GM23338 (cell line): Measurements from ENCODE around the gene STRA8. TPM values are rescaled to one million over a fixed set of nuclear protein-coding genes. Genes with fewer than 3 reads are reported as not detected.

Source experiments
- ATAC-seq: fragments of 200-7000 bp; cut with Tn5 transposase; 3 replicates; pipeline ENCODE4 v1.9.1; 2020
- DNase-seq: peaks from one replicate; pipeline ENCODE4 v3.0.0-alpha.2; 2015; ENCODE audit warnings: low spot score
- H2AFZ ChIP-seq: fragments of 200-600 bp; sonication (generic); 2 replicates; pipeline ENCODE4 v1.8.0; 2016; ENCODE audit warnings: antibody characterized with exemption, mild to moderate bottlenecking, moderate library complexity
- H3F3A ChIP-seq: fragments of 200-600 bp; sonication (generic); replicated peaks from 2 replicates; pipeline ENCODE4 v1.8.0; 2017; ENCODE audit warnings: antibody characterized with exemption, mixed run types, low read depth
- H3K27ac ChIP-seq: fragments of 200-600 bp; sonication (generic); 2 replicates; pipeline ENCODE4 v1.6.1; 2016; ENCODE audit warnings: low read depth
- H3K27me3 ChIP-seq: fragments of 200-600 bp; sonication (generic); 2 replicates; pipeline ENCODE4 v1.8.0; 2016; ENCODE audit warnings: mild to moderate bottlenecking, mixed run types, moderate library complexity; ENCODE audit not compliant: insufficient read depth
- H3K36me3 ChIP-seq: fragments of 200-600 bp; sonication (generic); 2 replicates; pipeline ENCODE4 v1.8.0; 2016; ENCODE audit warnings: mild to moderate bottlenecking; ENCODE audit not compliant: insufficient read depth
- H3K4me1 ChIP-seq: fragments of 200-600 bp; sonication (generic); 2 replicates; pipeline ENCODE4 v1.8.0; 2016; ENCODE audit warnings: mild to moderate bottlenecking, moderate library complexity; ENCODE audit not compliant: insufficient read depth
- H3K4me2 ChIP-seq: fragments of 200-600 bp; sonication (generic); 2 replicates; pipeline ENCODE4 v1.7.1; 2017; ENCODE audit warnings: mixed run types
- H3K4me3 ChIP-seq: fragments of 200-600 bp; sonication (generic); 2 replicates; pipeline ENCODE4 v1.6.1; 2016; ENCODE audit warnings: mixed run types
- H3K79me2 ChIP-seq: fragments of 200-600 bp; sonication (generic); replicated peaks from 2 replicates; pipeline ENCODE4 v1.8.0; 2017; ENCODE audit warnings: mild to moderate bottlenecking; ENCODE audit not compliant: insufficient read depth
- H3K9me2 ChIP-seq: fragments of 200-600 bp; sonication (generic); 2 replicates; pipeline ENCODE4 v1.8.0; 2017; ENCODE audit not compliant: insufficient read depth
- H4K20me1 ChIP-seq: fragments of 200-600 bp; sonication (generic); replicated peaks from 2 replicates; pipeline ENCODE4 v1.8.0; 2017; ENCODE audit warnings: mild to moderate bottlenecking; ENCODE audit not compliant: insufficient read depth
- H3K27ac Mint-ChIP-seq: 2 replicates; pipeline ENCODE4 v1.8.0; 2020; ENCODE audit warnings: inconsistent platforms, mild to moderate bottlenecking, moderate library complexity, mixed read lengths
- H3K27me3 Mint-ChIP-seq: 3 replicates; pipeline ENCODE4 v1.8.0; 2022; ENCODE audit warnings: low read depth, mild to moderate bottlenecking, moderate library complexity, mixed read lengths, inconsistent platforms; ENCODE audit not compliant: insufficient read depth, poor library complexity
- H3K36me3 Mint-ChIP-seq: 3 replicates; pipeline ENCODE4 v1.8.0; 2021; ENCODE audit warnings: low read depth, mild to moderate bottlenecking, inconsistent platforms, moderate library complexity, mixed read lengths
- H3K4me1 Mint-ChIP-seq: 3 replicates; pipeline ENCODE4 v1.8.0; 2020; ENCODE audit warnings: mild to moderate bottlenecking, inconsistent platforms, mixed read lengths
- H3K4me3 Mint-ChIP-seq: 3 replicates; pipeline ENCODE4 v1.8.0; 2021; ENCODE audit warnings: moderate library complexity, mild to moderate bottlenecking, inconsistent platforms, mixed read lengths
- H3K9me3 Mint-ChIP-seq: 3 replicates; pipeline ENCODE4 v1.8.0; 2020; ENCODE audit warnings: moderate library complexity, mild to moderate bottlenecking, inconsistent platforms, mixed read lengths
- CREB1 ChIP-seq: fragments of 250-450 bp; sonication (Bioruptor Pico); IDR thresholded peaks from 2 replicates; pipeline ENCODE4 v1.5.0; 2020; ENCODE audit warnings: low read depth, mild to moderate bottlenecking, moderate library complexity
- EZH2 ChIP-seq: fragments of 200-600 bp; sonication (generic); IDR thresholded peaks from one replicate; pipeline ENCODE4 v1.8.0; 2017; ENCODE audit warnings: antibody characterized with exemption, mild to moderate bottlenecking, low read depth; ENCODE audit not compliant: unreplicated experiment
- EZH2phosphoT487 ChIP-seq: fragments of 200-600 bp; sonication (generic); IDR thresholded peaks from one replicate; pipeline ENCODE4 v1.8.1; 2018; ENCODE audit warnings: antibody characterized with exemption; ENCODE audit not compliant: unreplicated experiment
- JUNB ChIP-seq: IDR thresholded peaks from one replicate; pipeline ENCODE4 v1.6.1; 2016; ENCODE audit warnings: antibody characterized with exemption; ENCODE audit not compliant: unreplicated experiment
- NANOG ChIP-seq: IDR thresholded peaks from 2 replicates; pipeline ENCODE4 v1.6.1; 2016; ENCODE audit warnings: antibody characterized with exemption, borderline replicate concordance
- POLR2AphosphoS5 ChIP-seq: IDR thresholded peaks from 2 replicates; pipeline ENCODE4 v1.6.1; 2016; ENCODE audit warnings: antibody characterized with exemption, low read depth
- STAT1 ChIP-seq: IDR thresholded peaks from one replicate; pipeline ENCODE4 v1.6.1; 2016; ENCODE audit warnings: antibody characterized with exemption; ENCODE audit not compliant: unreplicated experiment
- ZNF114 ChIP-seq: fragments of 250-450 bp; sonication (Bioruptor Pico); IDR thresholded peaks from 2 replicates; pipeline ENCODE4 v1.5.0; 2020; ENCODE audit warnings: mild to moderate bottlenecking, moderate library complexity
- ZNF331 ChIP-seq: fragments of 250-450 bp; sonication (Bioruptor Pico); IDR thresholded peaks from 2 replicates; pipeline ENCODE4 v1.5.0; 2020; ENCODE audit warnings: low read depth, mild to moderate bottlenecking, moderate library complexity
- polyA plus RNA-seq: library from polyadenylated mRNA; unstranded; fragments of >200 nt; fragmentation: Nextera tagmentation; extraction: Ambion mirVana; gene quantifications from 2 replicates; pipeline ENCODE4 v1.2.1, GENCODE V29; 2016
- total RNA-seq: library from RNA; depleted of rRNA; stranded (reverse); fragments of >200 nt; shearing (Covaris generic); gene quantifications from 2 replicates; pipeline ENCODE4 v1.2.3, GENCODE V29; 2014
- TF ChIP-seq, protein P1 (sequence below): fragments of 250-450 bp; sonication (Bioruptor Pico); IDR thresholded peaks from 2 replicates; pipeline ENCODE4 v1.5.0; 2020; ENCODE audit warnings: mild to moderate bottlenecking, moderate library complexity
- TF ChIP-seq, protein P2 (sequence below): IDR thresholded peaks from one replicate; pipeline ENCODE4 v1.6.1; 2018; ENCODE audit warnings: antibody characterized with exemption; ENCODE audit not compliant: unreplicated experiment
- TF ChIP-seq, protein P3 (sequence below), 2 experiments: fragments of 200-600 bp in 1 of 2; sonication (generic) in 1 of 2; conservative IDR thresholded peaks; 2 replicates each; pipeline versions ENCODE4 v1.5.1 to v1.6.1; 2016 to 2017; ENCODE audit warnings: antibody characterized with exemption in 2 of 2, low read depth in 2 of 2, mild to moderate bottlenecking in 2 of 2, moderate library complexity in 1 of 2
- TF ChIP-seq, protein P4 (sequence below): IDR thresholded peaks from 2 replicates; pipeline ENCODE4 v1.6.1; 2016; ENCODE audit warnings: antibody characterized with exemption

Gene STRA8
- total and polyA plus RNA-seq, 2 experiments from 2014 or later: not detected

DNA sequence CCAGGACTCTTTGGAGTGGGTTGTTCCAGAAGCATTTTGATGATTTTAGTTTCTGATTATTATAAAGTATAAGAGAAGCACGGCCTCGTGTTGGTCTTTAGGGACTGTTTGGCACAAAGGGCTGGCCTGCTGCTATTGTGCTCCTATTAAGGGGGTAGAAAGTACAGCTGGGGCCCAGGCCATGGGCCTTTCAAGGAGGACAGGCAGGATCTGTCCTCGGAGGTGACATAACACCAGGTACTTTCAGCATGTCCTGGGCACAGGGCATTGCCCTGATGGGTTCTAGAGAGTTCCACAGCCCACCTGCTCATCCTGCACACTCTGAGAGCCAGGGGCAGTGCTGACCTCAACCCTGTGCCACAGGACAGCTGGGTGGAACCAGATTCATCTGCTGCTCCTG is 24.9 kb downstream of the STRA8 start:
- no peak overlapping the region for H3K4me3 Mint-ChIP-seq
- Histone ChIP-seq H3K27me3 (no peaks in the 10 kb centered on the region), H3F3A (no peaks in the 10 kb centered on the region), H3K4me1 (no peaks in the 10 kb centered on the region), H3K27ac (no peak overlapping the region), H3K4me2 (no peak overlapping the region), H2AFZ (no peak overlapping the region), H3K36me3 (no peaks in the 10 kb centered on the region), H3K4me3 (no peak overlapping the region), H4K20me1 (no peaks in the 10 kb centered on the region), H3K9me2 (no peaks in the 10 kb centered on the region), H3K79me2 (no peaks in the 10 kb centered on the region)
- H3K9me3 Mint-ChIP-seq: peaks cover 18% of the 10 kb centered on the region
- no peak overlapping the region for H3K27ac Mint-ChIP-seq
- H3K4me1 Mint-ChIP-seq: peaks cover 2% of the 10 kb centered on the region; the same call in 2 of the 3 replicates
- TF ChIP-seq STAT1: no peak
- no peak for TF ChIP-seq ZNF331 (CRISPR knock-in tag)
- no peak for TF ChIP-seq POLR2AphosphoS5
- TF ChIP-seq NANOG: no peak
- TF ChIP-seq ZNF114 (CRISPR knock-in tag): no peak
- TF ChIP-seq CREB1 (CRISPR knock-in tag): no peak
- TF ChIP-seq, protein P1, sequence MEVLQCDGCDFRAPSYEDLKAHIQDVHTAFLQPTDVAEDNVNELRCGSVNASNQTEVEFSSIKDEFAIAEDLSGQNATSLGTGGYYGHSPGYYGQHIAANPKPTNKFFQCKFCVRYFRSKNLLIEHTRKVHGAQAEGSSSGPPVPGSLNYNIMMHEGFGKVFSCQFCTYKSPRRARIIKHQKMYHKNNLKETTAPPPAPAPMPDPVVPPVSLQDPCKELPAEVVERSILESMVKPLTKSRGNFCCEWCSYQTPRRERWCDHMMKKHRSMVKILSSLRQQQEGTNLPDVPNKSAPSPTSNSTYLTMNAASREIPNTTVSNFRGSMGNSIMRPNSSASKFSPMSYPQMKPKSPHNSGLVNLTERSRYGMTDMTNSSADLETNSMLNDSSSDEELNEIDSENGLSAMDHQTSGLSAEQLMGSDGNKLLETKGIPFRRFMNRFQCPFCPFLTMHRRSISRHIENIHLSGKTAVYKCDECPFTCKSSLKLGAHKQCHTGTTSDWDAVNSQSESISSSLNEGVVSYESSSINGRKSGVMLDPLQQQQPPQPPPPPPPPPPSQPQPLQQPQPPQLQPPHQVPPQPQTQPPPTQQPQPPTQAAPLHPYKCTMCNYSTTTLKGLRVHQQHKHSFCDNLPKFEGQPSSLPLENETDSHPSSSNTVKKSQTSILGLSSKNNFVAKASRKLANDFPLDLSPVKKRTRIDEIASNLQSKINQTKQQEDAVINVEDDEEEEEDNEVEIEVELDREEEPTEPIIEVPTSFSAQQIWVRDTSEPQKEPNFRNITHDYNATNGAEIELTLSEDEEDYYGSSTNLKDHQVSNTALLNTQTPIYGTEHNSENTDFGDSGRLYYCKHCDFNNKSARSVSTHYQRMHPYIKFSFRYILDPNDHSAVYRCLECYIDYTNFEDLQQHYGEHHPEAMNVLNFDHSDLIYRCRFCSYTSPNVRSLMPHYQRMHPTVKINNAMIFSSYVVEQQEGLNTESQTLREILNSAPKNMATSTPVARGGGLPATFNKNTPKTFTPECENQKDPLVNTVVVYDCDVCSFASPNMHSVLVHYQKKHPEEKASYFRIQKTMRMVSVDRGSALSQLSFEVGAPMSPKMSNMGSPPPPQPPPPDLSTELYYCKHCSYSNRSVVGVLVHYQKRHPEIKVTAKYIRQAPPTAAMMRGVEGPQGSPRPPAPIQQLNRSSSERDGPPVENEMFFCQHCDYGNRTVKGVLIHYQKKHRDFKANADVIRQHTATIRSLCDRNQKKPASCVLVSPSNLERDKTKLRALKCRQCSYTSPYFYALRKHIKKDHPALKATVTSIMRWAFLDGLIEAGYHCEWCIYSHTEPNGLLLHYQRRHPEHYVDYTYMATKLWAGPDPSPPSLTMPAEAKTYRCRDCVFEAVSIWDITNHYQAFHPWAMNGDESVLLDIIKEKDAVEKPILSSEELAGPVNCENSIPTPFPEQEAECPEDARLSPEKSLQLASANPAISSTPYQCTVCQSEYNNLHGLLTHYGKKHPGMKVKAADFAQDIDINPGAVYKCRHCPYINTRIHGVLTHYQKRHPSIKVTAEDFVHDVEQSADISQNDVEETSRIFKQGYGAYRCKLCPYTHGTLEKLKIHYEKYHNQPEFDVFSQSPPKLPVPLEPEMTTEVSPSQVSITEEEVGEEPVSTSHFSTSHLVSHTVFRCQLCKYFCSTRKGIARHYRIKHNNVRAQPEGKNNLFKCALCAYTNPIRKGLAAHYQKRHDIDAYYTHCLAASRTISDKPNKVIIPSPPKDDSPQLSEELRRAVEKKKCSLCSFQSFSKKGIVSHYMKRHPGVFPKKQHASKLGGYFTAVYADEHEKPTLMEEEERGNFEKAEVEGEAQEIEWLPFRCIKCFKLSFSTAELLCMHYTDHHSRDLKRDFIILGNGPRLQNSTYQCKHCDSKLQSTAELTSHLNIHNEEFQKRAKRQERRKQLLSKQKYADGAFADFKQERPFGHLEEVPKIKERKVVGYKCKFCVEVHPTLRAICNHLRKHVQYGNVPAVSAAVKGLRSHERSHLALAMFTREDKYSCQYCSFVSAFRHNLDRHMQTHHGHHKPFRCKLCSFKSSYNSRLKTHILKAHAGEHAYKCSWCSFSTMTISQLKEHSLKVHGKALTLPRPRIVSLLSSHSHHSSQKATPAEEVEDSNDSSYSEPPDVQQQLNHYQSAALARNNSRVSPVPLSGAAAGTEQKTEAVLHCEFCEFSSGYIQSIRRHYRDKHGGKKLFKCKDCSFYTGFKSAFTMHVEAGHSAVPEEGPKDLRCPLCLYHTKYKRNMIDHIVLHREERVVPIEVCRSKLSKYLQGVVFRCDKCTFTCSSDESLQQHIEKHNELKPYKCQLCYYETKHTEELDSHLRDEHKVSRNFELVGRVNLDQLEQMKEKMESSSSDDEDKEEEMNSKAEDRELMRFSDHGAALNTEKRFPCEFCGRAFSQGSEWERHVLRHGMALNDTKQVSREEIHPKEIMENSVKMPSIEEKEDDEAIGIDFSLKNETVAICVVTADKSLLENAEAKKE (CRISPR knock-in tag): no peak
- TF ChIP-seq, protein P2, sequence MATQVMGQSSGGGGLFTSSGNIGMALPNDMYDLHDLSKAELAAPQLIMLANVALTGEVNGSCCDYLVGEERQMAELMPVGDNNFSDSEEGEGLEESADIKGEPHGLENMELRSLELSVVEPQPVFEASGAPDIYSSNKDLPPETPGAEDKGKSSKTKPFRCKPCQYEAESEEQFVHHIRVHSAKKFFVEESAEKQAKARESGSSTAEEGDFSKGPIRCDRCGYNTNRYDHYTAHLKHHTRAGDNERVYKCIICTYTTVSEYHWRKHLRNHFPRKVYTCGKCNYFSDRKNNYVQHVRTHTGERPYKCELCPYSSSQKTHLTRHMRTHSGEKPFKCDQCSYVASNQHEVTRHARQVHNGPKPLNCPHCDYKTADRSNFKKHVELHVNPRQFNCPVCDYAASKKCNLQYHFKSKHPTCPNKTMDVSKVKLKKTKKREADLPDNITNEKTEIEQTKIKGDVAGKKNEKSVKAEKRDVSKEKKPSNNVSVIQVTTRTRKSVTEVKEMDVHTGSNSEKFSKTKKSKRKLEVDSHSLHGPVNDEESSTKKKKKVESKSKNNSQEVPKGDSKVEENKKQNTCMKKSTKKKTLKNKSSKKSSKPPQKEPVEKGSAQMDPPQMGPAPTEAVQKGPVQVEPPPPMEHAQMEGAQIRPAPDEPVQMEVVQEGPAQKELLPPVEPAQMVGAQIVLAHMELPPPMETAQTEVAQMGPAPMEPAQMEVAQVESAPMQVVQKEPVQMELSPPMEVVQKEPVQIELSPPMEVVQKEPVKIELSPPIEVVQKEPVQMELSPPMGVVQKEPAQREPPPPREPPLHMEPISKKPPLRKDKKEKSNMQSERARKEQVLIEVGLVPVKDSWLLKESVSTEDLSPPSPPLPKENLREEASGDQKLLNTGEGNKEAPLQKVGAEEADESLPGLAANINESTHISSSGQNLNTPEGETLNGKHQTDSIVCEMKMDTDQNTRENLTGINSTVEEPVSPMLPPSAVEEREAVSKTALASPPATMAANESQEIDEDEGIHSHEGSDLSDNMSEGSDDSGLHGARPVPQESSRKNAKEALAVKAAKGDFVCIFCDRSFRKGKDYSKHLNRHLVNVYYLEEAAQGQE: no peak
- no peak for TF ChIP-seq JUNB
- TF ChIP-seq, protein P3, sequence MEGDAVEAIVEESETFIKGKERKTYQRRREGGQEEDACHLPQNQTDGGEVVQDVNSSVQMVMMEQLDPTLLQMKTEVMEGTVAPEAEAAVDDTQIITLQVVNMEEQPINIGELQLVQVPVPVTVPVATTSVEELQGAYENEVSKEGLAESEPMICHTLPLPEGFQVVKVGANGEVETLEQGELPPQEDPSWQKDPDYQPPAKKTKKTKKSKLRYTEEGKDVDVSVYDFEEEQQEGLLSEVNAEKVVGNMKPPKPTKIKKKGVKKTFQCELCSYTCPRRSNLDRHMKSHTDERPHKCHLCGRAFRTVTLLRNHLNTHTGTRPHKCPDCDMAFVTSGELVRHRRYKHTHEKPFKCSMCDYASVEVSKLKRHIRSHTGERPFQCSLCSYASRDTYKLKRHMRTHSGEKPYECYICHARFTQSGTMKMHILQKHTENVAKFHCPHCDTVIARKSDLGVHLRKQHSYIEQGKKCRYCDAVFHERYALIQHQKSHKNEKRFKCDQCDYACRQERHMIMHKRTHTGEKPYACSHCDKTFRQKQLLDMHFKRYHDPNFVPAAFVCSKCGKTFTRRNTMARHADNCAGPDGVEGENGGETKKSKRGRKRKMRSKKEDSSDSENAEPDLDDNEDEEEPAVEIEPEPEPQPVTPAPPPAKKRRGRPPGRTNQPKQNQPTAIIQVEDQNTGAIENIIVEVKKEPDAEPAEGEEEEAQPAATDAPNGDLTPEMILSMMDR (conservative IDR thresholded peaks at IDR 0.05; ENCODE audit: low read depth in 2 of 2): no peak
- TF ChIP-seq EZH2: no peak
- TF ChIP-seq EZH2phosphoT487: no peak
- TF ChIP-seq, protein P4, sequence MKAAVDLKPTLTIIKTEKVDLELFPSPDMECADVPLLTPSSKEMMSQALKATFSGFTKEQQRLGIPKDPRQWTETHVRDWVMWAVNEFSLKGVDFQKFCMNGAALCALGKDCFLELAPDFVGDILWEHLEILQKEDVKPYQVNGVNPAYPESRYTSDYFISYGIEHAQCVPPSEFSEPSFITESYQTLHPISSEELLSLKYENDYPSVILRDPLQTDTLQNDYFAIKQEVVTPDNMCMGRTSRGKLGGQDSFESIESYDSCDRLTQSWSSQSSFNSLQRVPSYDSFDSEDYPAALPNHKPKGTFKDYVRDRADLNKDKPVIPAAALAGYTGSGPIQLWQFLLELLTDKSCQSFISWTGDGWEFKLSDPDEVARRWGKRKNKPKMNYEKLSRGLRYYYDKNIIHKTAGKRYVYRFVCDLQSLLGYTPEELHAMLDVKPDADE: no peak
- H3K36me3 Mint-ChIP-seq: peaks cover 7% of the 10 kb centered on the region; the same call in 2 of the 3 replicates
- no peak for DNase-seq
- ATAC-seq: no peak
- H3K27me3 Mint-ChIP-seq: peaks cover 11% of the 10 kb centered on the region
